CD4-positive, CD25-positive, alpha-beta regulatory T cell (primary cell): ENCODE measurements around the gene ANKRD6. TPM values are rescaled to one million over a fixed set of nuclear protein-coding genes. Genes with fewer than 3 reads are reported as not detected.

Source experiments
- ATAC-seq, 2 donors: fragments of 150-1000 bp; cut with Tn5 transposase; one replicate each; pipeline ENCODE4 v1.10.0; 2021; ENCODE audit warnings: low read depth in 2 of 2, moderate number of reproducible peaks in 2 of 2, moderate library complexity in 1 of 2
- DNase-seq, 3 donors: peaks; one replicate each; pipeline versions ENCODE4 v3.0.0 to v3.0.0-alpha.2; 2012 to 2022; ENCODE audit warnings: mixed read lengths in 1 of 3
- H3K27ac ChIP-seq: one replicate; pipeline ENCODE4 v1.7.0; 2013; ENCODE audit warnings: mild to moderate bottlenecking, low read length; ENCODE audit not compliant: insufficient read depth, poor library complexity, severe bottlenecking
- H3K27me3 ChIP-seq: one replicate; pipeline ENCODE4 v1.7.0; 2013; ENCODE audit warnings: low read length; ENCODE audit not compliant: control insufficient read depth, insufficient read depth
- H3K36me3 ChIP-seq: one replicate; pipeline ENCODE4 v1.7.0; 2013; ENCODE audit warnings: mild to moderate bottlenecking, low read length, moderate library complexity; ENCODE audit not compliant: control insufficient read depth, insufficient read depth
- H3K4me1 ChIP-seq: 2 replicates; pipeline ENCODE4 v1.7.0; 2013; ENCODE audit warnings: mild to moderate bottlenecking, low read length; ENCODE audit not compliant: insufficient read depth, control insufficient read depth, poor library complexity, severe bottlenecking
- H3K4me3 ChIP-seq: one replicate; pipeline ENCODE4 v1.7.0; 2013; ENCODE audit warnings: low read depth, mild to moderate bottlenecking, low read length, moderate library complexity
- H3K9me3 ChIP-seq, 2 experiments: 1 replicate in 1 of 2; 2 replicates in 1 of 2; pipeline ENCODE4 v1.7.0; 2013; ENCODE audit warnings: low read length in 2 of 2, mild to moderate bottlenecking in 1 of 2, moderate library complexity in 1 of 2; ENCODE audit not compliant: control insufficient read depth in 2 of 2
- H3K27ac Mint-ChIP-seq, 3 donors: one replicate each; pipeline ENCODE4 v1.8.0; 2020 to 2022; ENCODE audit warnings: mild to moderate bottlenecking in 3 of 3, mixed read lengths in 3 of 3, moderate library complexity in 2 of 3
- H3K27me3 Mint-ChIP-seq: one replicate; pipeline ENCODE4 v1.8.0; 2022; ENCODE audit warnings: mild to moderate bottlenecking, mixed read lengths
- H3K36me3 Mint-ChIP-seq: one replicate; pipeline ENCODE4 v1.8.0; 2020; ENCODE audit warnings: mixed read lengths
- H3K4me1 Mint-ChIP-seq, 4 donors: one replicate each; pipeline ENCODE4 v1.8.0; 2020 to 2022; ENCODE audit warnings: mixed read lengths in 4 of 4, mild to moderate bottlenecking in 1 of 4
- H3K4me3 Mint-ChIP-seq, 4 donors: one replicate each; pipeline ENCODE4 v1.8.0; 2020 to 2022; ENCODE audit warnings: mild to moderate bottlenecking in 4 of 4, mixed read lengths in 4 of 4, moderate library complexity in 3 of 4
- H3K9me3 Mint-ChIP-seq, 7 donors: one replicate each; pipeline ENCODE4 v1.8.0; 2020 to 2022; ENCODE audit warnings: mixed read lengths in 7 of 7, mild to moderate bottlenecking in 3 of 7, moderate library complexity in 2 of 7
- polyA plus RNA-seq, 4 donors: library from polyadenylated mRNA; unstranded; fragments of 300-500 nt; fragmentation: Illumina TruSeq; gene quantifications; one replicate each; pipeline ENCODE4 v1.2.3, GENCODE V29; 2021
- total RNA-seq: library from RNA; stranded (reverse); gene quantifications from one replicate; pipeline ENCODE4 v1.2.3, GENCODE V29; 2022

Gene ANKRD6
- total and polyA plus RNA-seq, 5 donors from 2014 or later: 0.54 to 6.0 (median 1.4) TPM

- Histone ChIP-seq H3K27me3 (no peaks in the 10 kb centered on the region), H3K9me3 (no peaks in the 10 kb centered on the region), H3K36me3 (no peaks in the 10 kb centered on the region), H3K4me3 (no peak overlapping the region), H3K4me1 (no peaks in the 10 kb centered on the region), H3K27ac (no peak overlapping the region)
- Mint-ChIP-seq H3K4me3 (no peak overlapping the region), H3K9me3 (no peaks in the 10 kb centered on the region), H3K36me3 (no peaks in the 10 kb centered on the region), H3K27ac (no peak overlapping the region), H3K4me1 (peaks cover 0 to 2% (median 0%) of the 10 kb centered on the region in 4 donors), H3K27me3 (no peaks in the 10 kb centered on the region)
- no peak for DNase-seq
- ATAC-seq: no peak
These were observed 152.2 kb downstream of the ANKRD6 start for GRCh38 chr6:89585154-89585553.

DNA sequence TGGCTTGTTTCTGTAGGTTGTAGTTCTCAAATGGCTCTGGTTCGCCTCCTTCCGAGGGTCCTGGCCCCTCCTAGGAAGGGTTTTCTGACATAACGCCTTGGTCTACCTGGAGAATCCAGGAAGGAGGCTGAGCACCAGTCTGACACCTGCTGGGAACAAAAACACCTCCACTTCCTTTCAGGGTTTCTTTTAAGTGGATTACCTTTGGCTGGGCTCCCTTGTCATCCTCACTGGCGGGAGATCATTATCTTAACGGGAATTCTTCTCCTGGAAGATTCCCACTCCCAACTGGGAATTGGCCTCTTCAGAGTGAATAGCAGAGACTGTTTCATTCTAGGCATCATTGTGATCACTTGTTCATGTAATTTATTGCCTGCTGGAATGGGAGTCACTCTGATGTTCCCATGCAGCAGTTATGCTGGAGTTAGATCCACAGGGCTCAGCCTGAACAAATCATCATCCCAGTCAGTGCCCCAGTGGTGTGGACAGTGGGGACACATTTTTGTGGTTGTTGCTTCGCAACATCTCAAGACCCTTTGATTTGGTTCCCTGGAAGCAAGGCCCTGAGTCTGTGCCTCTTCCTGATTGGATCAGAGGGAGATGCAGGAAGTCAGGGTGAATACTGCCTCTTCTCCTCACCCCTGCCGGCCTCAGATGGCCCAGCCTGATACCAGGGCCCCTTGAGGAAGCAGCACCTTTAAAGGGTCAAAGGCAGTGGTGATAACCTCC is 156.5 kb downstream of the ANKRD6 start:
- Histone ChIP-seq H3K27ac (no peak overlapping the region), H3K4me1 (no peaks in the 10 kb centered on the region), H3K4me3 (no peak overlapping the region), H3K36me3 (no peaks in the 10 kb centered on the region), H3K9me3 (no peaks in the 10 kb centered on the region), H3K27me3 (no peaks in the 10 kb centered on the region)
- H3K27me3 Mint-ChIP-seq: peaks cover 5% of the 10 kb centered on the region
- no peak overlapping the region for H3K4me3 Mint-ChIP-seq
- DNase-seq (no peak), ATAC-seq (no peak)
- no peaks in the 10 kb centered on the region for H3K9me3 Mint-ChIP-seq
- H3K4me1 Mint-ChIP-seq: no peaks in the 10 kb centered on the region
- no peaks in the 10 kb centered on the region for H3K36me3 Mint-ChIP-seq
- no peak overlapping the region for H3K27ac Mint-ChIP-seq

- DNase-seq (no peak), ATAC-seq (no peak)
- H3K4me3 ChIP-seq: no peak overlapping the region
- no peaks in the 10 kb centered on the region for H3K36me3 ChIP-seq
- no peak overlapping the region for H3K27ac Mint-ChIP-seq
- H3K4me3 Mint-ChIP-seq: no peak overlapping the region
- H3K36me3 Mint-ChIP-seq: no peaks in the 10 kb centered on the region
- H3K4me1 ChIP-seq: no peaks in the 10 kb centered on the region
- H3K27ac ChIP-seq: no peak overlapping the region
- no peaks in the 10 kb centered on the region for H3K4me1 Mint-ChIP-seq
- no peaks in the 10 kb centered on the region for H3K9me3 ChIP-seq
- no peaks in the 10 kb centered on the region for H3K9me3 Mint-ChIP-seq
- H3K27me3 ChIP-seq: no peaks in the 10 kb centered on the region
- peaks cover 5% of the 10 kb centered on the region for H3K27me3 Mint-ChIP-seq
These were observed 157.2 kb downstream of the ANKRD6 start for GRCh38 chr6:89590133-89590532.

DNA sequence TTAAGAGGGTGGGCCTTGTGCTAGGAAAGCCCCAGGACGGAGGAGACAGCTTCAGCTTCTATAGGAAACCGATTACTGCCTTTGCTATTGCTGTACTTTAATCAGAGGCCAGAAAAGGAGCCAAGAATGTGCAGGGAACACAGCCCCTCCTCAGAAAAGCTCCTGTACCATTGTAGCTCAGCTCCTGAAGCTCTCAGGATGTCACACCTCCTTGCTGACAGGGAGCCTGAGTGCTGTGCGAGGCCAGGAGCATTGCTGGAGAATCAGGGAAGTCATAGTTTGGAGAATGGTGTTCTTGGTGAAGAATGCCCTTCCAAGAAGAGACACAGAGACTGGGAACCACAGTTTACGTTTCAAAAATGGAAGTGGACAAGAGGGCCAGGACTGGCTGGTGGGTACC is 158.8 kb downstream of the ANKRD6 start:
- H3K9me3 ChIP-seq: no peaks in the 10 kb centered on the region
- Mint-ChIP-seq H3K9me3 (peaks cover 0 to 4% (median 0%) of the 10 kb centered on the region in 7 donors), H3K36me3 (no peaks in the 10 kb centered on the region), H3K27me3 (peaks cover 5% of the 10 kb centered on the region), H3K27ac (peak overlapping the region in 1 of 3 donors; percentile 24), H3K4me1 (peaks cover 8 to 14% (median 12%) of the 10 kb centered on the region in 4 donors), H3K4me3 (no peak overlapping the region)
- H3K27ac ChIP-seq: no peak overlapping the region
- H3K36me3 ChIP-seq: no peaks in the 10 kb centered on the region
- H3K4me3 ChIP-seq: no peak overlapping the region
- ATAC-seq: no peak
- no peaks in the 10 kb centered on the region for H3K27me3 ChIP-seq
- H3K4me1 ChIP-seq: peaks cover 8% of the 10 kb centered on the region
- no peak for DNase-seq

DNA sequence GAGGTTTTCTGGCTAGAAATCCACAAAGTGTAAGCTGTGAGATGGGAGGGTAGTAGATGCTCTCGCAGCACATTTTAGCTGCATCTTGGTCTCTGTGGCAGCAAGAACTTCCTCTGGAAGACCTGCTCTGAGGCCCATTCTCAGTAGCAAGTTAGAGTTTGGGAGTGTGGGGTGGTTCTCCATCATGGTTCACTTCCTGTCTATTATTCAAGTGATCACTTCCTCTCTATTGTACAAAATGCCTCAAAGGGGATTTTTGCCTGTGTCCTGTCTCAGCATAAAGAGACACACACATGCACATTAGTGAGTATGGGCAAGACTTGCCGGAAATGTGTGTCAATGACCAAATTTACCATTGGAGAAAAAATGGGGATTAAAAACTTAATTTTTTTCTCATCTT is 163.1 kb downstream of the ANKRD6 start:
- Histone ChIP-seq H3K4me1 (peaks cover 8% of the 10 kb centered on the region), H3K4me3 (no peak overlapping the region), H3K36me3 (no peaks in the 10 kb centered on the region), H3K9me3 (no peaks in the 10 kb centered on the region), H3K27me3 (no peaks in the 10 kb centered on the region), H3K27ac (peak overlapping the region; percentile 35)
- Mint-ChIP-seq H3K4me3 (no peak overlapping the region), H3K4me1 (peaks cover 8 to 23% (median 18%) of the 10 kb centered on the region in 4 donors), H3K9me3 (peaks cover 0 to 8% (median 0%) of the 10 kb centered on the region in 7 donors), H3K36me3 (peaks cover 3% of the 10 kb centered on the region), H3K27me3 (peaks cover 5% of the 10 kb centered on the region), H3K27ac (peak overlapping the region; percentile 52 to 71 (median 54))
- ATAC-seq (peak; percentile 64 to 80), DNase-seq (peak in 2 of 3 donors; percentile 8 to 80)

GRCh38 chr6:89596484-89596883 is 163.5 kb downstream of the ANKRD6 start:
- Mint-ChIP-seq H3K4me1 (peaks cover 8 to 23% (median 18%) of the 10 kb centered on the region in 4 donors), H3K27ac (peak overlapping the region in 2 of 3 donors; percentile 52 to 71)

GRCh38 chr6:89597372-89597771 is 164.4 kb downstream of the ANKRD6 start:
- Histone ChIP-seq H3K27me3 (no peaks in the 10 kb centered on the region), H3K36me3 (no peaks in the 10 kb centered on the region), H3K9me3 (no peaks in the 10 kb centered on the region), H3K27ac (no peak overlapping the region), H3K4me1 (peaks cover 8% of the 10 kb centered on the region), H3K4me3 (no peak overlapping the region)
- DNase-seq (peak in 1 of 3 donors; percentile 77), ATAC-seq (no peak)
- H3K27ac Mint-ChIP-seq: no peak overlapping the region
- H3K4me1 Mint-ChIP-seq: peaks cover 8 to 23% (median 18%) of the 10 kb centered on the region in 4 donors
- H3K9me3 Mint-ChIP-seq: peaks cover 0 to 8% (median 0%) of the 10 kb centered on the region in 7 donors
- H3K27me3 Mint-ChIP-seq: no peaks in the 10 kb centered on the region
- H3K4me3 Mint-ChIP-seq: no peak overlapping the region
- peaks cover 3% of the 10 kb centered on the region for H3K36me3 Mint-ChIP-seq

More at GRCh38 chr6:89596484-89596883, 163.5 kb downstream of the ANKRD6 start:
- H3K9me3 ChIP-seq: no peaks in the 10 kb centered on the region
- no peak overlapping the region for H3K27ac ChIP-seq
- H3K27me3 ChIP-seq: no peaks in the 10 kb centered on the region
- no peak for ATAC-seq
- Mint-ChIP-seq H3K27me3 (peaks cover 5% of the 10 kb centered on the region), H3K4me3 (no peak overlapping the region), H3K36me3 (peaks cover 3% of the 10 kb centered on the region), H3K9me3 (peaks cover 0 to 8% (median 0%) of the 10 kb centered on the region in 7 donors)
- peaks cover 8% of the 10 kb centered on the region for H3K4me1 ChIP-seq
- peak in 1 of 3 donors; percentile 11 for DNase-seq
- H3K4me3 ChIP-seq: no peak overlapping the region
- no peaks in the 10 kb centered on the region for H3K36me3 ChIP-seq

- H3K27me3 Mint-ChIP-seq: no peaks in the 10 kb centered on the region
- H3K4me3 Mint-ChIP-seq: no peak overlapping the region
- H3K4me3 ChIP-seq: no peak overlapping the region
- DNase-seq (peak in 1 of 3 donors; percentile 39), ATAC-seq (no peak)
- no peak overlapping the region for H3K27ac Mint-ChIP-seq
- H3K27me3 ChIP-seq: no peaks in the 10 kb centered on the region
- H3K36me3 Mint-ChIP-seq: peaks cover 3% of the 10 kb centered on the region
- H3K9me3 Mint-ChIP-seq: peaks cover 0 to 8% (median 0%) of the 10 kb centered on the region in 7 donors
- H3K9me3 ChIP-seq: no peaks in the 10 kb centered on the region
- no peaks in the 10 kb centered on the region for H3K36me3 ChIP-seq
- peaks cover 8% of the 10 kb centered on the region for H3K4me1 ChIP-seq
- peaks cover 8 to 23% (median 18%) of the 10 kb centered on the region in 4 donors for H3K4me1 Mint-ChIP-seq
- no peak overlapping the region for H3K27ac ChIP-seq
These were observed 165.0 kb downstream of the ANKRD6 start for GRCh38 chr6:89597988-89598387.
